Femur (tissue), 1 donor: ENCODE data around the gene HCFC1.

Experiments
- DNase-seq: peaks from one replicate; pipeline ENCODE4 v3.0.0-alpha.2; 2017

HCFC1 gene

DNA sequence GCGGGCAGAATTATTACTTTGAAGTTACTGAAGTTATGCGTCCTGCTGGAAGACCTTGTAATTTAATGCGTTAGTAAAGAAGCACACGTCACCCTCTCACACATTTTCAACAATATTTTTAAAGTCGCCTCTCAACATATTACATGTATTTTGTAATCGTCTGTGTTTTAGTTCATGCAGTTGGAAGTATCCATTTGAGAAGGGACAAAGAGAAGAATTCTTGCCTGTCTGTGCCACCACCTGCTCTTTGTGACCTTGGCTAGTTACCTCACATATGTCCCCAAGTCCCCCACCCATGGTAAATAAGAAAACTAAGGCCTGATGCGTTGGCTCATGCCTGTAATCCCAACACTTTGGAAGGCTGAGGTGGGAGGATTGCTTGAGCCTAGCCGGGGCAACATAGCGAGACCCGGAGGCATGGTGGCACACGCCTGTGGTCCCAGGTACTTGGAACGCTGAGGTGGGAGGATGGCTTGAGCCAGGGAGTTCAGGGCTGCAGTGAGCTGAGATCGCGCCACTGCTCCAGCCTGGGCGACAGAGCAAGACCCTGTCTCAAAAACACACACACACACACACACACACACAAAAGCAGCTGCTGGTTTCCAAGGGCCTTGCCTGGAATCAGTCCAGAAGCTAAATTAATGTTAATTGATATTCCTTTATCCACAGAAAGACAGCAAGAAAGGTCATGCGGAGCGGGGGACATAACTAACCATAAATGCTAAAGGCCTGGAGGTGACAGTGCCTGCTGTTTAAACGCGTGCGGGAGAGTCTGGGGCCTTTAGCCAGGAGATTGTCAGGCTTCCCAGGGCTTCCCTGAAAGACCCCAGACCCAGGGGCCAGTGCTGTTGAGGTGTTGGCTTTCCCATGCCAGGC, 1.7 kb upstream of the HCFC1 start:
- DNase-seq, result no peak

GRCh38 chrX:153972368-153973126, 929 bp upstream of the HCFC1 start, which contains the start of gene TMEM187:
TSS of gene TMEM187 (plus strand) at chrX:153972754. CDS start at chrX:153982063, 9,309 bp downstream.
- peak; percentile 93 for DNase-seq

DNA sequence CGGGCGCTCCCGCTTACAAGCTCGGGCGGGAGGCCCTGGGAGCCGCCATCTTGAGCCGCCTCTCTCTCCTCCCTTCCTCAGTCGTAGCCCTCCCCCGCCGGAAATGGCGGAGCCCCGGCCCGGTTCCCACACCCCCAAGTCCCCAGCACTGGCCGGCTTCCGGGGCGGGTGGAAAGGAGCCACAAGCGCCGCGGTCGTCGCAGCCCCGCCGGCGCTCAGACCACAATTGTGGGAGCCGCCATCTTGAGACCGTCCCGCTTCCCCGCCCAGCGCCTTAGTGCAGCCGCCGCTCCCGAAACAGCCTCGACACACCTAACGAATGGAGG, 531 bp downstream of the HCFC1 start:
- DNase-seq, result peak; percentile 95

DNA sequence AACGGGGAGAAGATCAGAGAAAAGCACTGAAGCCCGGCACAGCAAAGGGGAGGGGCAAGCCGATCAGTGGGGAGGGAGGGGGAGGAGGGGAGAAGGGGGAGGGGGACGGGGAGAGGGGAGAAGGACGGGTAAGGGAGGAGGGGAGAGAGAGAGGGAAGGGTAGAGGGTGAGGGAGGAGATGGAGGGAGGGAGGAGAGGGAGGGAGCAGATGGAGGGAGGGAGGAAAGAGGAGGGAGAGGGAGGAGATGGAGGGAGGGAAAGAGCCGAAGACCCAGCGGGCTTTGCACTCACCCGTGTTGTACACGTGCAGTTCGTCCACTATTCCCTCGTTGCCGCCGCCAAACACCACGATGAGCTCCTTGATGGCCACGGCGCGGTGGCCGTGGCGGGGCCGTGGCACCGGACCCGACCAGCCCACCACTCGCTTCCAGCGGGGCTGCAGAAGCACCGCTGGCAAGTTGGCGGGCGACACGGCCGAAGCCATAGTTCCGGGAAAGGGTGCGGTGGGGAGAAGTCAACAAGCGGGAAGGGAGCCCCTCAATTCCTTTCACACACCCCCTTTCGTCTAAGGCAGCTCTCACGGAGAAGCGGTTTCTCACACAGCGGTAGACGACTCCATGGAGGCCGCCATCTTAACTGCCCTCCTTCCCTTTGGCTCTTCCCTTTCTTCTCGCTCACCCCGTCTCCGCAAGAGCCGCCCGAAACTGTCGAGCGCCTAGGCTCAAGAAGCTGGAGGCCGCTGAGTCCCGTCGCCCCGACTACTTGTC, 1.1 kb downstream of the HCFC1 start:
- peak; percentile 76 for DNase-seq

DNA sequence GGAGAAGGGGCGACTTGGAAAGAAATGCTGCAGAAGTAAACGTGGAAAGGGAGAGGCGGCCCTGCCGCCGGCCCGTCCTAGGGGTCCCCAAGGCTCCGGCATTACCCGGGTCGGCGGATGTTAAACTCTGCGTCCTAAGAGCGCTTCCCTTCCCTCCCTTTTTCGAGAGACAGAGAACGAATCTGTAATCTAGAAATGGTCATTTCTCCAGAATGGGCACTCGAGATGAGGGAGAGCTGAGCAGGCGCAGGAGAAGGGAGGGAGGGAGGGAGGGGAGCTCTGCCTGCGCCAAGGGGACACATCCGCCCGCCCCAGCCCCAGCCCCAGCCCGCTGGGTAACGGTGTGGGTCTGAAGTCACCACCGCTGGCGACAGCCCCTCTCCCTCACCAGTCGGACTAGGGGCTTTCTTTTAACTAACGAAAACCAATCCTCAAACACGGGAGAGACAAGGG, 1.7 kb downstream of the HCFC1 start:
- no peak for DNase-seq

DNA sequence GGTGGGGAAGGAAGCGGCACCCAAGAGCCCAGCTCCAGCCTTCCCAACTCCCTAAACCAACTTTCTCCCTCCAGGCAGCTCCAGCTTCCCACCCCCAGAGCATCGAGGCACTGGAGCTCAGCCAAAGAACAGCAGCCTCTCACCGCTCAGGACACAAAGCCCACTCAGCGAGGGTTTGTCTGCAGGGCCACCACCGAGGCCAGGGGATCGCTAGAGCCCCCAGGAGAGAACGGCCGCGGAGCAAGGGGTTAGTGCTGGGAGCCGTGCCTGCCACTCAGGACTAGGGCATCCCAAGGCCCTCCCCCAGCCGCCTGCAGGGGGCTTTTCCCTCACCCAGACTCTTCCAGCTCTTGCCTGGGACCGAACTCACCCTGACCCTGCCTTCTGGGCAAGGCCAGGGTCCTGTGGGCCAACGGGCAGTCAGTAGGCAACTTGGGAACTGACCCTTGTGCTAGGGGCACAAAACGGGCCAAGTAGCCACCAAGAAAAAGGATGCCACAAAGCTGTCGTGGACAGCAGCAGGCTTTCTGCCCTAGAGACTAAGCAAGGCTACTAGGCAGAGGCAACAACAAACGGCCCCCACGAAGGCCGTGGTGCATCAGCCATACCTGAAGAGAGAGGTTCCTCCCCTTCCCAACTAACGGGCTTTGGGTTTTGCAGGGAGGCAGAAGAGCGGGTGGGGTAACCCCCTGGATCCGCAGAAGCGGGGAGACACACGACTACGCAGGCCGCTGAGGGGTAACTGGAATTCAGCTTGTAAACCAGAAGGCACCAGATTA, 2.3 kb downstream of the HCFC1 start:
- DNase-seq, result peak; percentile 32

DNA sequence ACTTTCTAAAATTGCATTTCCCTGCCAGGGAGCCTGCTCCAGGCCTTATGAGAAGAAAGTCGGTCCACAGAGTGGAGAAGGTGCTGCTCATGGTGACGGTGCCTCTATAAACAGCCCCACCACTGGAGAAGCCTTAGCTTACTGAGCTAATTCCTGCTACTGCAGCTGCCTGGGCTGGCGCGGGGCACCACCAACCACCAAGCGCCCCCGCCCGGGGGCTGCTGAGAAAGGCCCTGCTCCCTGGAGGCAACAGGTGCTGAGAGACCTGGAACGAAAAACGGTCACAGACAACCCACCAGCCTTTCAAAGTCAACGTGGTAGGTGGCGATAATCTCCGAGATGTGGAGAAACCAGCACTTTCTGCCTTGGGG, 2.9 kb downstream of the HCFC1 start:
- DNase-seq, result no peak

DNA sequence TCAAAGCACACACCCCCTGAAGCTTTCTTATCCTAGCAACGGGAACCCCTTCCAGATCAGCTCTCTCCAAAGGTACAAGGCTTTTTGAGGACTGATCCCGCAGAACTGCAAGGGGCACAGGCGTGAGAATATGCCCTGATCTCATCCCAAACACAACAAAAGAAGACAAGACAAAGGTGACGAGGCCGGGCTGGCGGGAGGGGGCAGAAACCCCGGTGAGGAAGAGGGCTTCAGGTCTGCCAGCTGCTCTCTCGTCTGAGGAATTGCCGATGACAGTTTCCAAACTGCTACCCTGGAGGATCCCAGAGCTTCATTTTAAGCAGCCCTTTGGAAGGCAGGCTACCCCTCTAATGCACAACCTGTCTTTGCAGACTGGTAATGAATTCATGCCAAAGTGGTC, 3.4 kb downstream of the HCFC1 start:
- no peak for DNase-seq

DNA sequence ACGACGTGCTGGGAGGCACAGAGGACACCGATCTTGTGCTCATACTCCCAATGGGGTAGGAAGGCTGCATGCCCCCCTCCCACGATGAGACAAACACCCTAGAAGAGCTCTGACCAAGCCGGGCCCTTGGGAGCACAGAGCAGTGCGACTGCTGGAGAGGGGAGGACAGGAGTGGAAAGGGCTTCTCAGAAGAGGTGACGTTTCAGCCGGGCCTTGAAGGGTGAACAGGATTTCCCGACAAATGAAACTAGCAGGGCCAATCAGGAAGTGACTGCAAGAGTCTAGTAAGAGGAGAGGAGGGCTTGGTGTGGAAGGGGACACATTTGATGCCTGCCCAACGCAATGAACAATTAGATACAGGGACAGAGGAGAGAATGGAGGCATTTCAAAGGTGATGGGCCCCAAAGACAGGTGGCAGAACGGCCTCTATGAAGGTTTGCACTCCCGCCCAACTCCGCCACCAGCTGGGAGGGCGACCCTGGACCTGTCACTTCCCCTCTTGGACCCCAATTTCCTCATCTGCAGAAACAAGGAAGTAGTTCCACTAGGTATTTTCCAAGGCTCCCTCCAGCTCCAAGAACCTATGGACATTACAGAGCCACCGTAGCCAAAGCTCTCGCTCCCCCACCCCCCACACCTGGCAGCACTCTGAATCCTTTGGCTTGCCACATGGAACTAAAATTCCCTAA, 3.9 kb downstream of the HCFC1 start:
- no peak for DNase-seq

- no peak for DNase-seq
Observed at GRCh38 chrX:153966841-153967535, 4.6 kb downstream of the HCFC1 start.

DNA sequence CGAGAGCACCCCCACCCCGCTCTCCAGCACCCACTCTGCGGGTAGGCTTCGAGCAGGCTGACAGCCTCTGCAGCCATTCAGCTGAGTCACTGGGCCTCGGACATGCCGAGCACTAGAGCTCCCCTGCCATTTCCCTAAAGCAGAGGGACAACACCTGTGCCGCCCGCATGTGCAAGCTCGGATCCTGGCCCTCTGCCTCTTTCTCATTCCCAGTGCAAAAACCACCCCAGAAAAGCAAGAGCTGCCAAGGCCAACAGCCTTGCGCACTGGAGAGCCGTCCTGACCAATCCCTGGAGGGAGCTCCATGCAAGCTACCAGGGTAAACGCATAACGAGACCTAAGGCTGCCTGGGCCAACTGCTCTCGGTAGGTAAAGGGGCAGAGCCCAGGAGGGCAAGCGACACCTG, 5.3 kb downstream of the HCFC1 start:
- DNase-seq, result no peak

DNA sequence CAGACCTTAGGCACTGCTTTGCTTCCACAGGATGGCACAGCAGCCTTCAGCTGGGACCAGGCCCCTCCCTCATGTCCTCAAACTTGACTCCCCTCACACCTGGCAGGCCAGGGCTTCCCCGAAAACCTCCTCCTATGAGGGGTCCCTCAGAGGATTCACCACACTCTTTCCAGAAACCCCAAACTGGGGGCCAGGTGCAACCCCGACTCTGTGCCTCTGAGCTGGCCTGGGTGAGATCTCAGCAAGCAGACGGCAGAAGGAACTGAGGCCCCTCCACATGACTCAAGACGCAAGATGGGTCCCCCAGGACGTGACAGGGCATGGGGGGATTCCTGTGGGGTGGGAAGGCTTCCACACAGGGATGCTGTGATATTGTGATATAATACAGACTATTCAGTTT, 6.2 kb downstream of the HCFC1 start:
- DNase-seq, result no peak

DNA sequence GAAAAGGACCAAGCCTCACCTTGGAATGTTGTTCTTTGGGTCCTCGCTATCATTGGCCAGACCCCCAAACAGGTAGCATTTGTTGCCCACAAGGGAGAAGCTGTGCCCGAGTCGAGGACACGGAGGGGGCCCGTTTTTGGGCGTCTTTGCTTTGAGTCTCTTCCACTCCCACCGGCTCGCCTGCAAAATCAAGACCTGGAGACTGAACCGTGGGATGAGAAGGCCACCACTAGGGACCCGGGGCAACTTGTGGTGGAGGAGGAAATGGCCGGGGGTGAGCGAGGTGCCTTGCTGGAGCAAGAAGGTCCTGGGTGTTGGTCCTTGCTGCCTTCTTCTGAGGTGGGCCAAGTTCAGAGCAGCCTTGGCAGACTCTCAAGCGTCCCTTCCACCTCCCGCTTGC, 7.5 kb downstream of the HCFC1 start:
- no peak for DNase-seq

GRCh38 chrX:153963546-153963945, 8.1 kb downstream of the HCFC1 start:
- no peak for DNase-seq

DNA sequence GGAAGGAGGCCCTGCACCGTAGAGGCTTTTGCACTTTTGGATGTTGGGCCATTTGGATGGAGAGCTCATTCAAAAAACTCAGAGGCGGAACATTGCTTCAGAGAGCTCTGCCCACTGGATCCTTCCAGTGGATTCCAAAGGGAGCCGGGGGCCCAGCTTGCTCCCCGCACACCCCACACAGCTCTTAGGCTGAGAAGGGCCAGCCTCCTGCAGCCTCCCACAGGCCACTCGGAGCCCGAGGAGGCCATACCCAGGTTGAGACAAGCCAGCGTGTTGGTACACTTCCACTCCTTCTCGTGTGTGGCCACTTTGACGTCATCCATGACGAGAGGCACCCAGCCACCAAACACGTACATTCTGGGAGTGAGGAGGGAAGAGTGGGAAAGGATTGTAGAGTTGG, 10.3 kb downstream of the HCFC1 start:
- DNase-seq, result no peak

GRCh38 chrX:153960786-153961185, 10.8 kb downstream of the HCFC1 start:
- DNase-seq, result no peak

- no peak for DNase-seq
Observed at GRCh38 chrX:153960077-153960476, 11.5 kb downstream of the HCFC1 start.

DNA sequence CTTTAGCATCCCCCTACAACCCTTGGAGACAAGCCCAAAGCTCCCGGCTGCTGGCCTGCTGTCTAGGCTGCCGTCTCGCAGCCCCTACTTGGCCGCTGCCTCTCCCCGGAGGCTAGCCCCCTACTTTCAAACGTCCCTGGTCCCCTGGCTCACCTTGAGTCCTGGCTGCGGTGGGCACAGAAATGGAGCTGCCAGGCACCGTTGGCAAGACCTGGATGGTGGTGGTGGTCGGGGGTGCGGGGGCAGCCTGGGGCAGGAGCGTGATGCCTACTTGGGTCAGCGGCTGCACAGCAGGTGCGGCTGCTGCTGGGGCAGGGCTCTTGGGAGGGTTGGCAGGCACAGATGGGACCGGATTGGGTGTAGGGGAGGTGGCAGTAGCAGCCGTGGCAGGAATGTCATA, 12.0 kb downstream of the HCFC1 start:
- DNase-seq, result no peak

GRCh38 chrX:153958605-153959004, 13.0 kb downstream of the HCFC1 start:
- DNase-seq, result no peak

DNA sequence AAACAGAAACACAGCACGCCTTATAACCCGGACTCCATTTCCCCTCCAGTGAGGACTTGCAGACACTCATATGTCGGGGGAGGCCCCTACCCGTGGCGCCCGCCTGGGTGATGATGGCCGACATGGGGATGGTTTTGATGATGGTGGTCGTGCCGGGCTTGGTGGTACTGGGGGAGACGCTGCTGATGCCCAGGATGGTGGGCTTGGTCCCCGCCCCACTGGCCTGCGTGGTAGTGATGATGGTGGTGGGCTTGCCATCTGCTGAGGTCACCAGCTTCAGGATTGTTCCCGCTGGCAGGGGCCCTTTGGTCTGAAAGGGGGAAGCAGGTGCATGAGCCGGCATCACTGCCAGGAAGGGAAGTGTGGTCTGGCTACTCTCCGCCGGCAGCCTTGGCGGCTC, 14.4 kb downstream of the HCFC1 start:
- no peak for DNase-seq
